CD4-positive, alpha-beta T cell treated with Interleukin-6 at 100 ng/mL for 8 hours (primary cell): Measurements from ENCODE around the gene MAN2B2.
A peak's percentile ranks its signal among the peaks of the same experiment; 100 is the strongest.
"Not testable (repeated sequence)": the region's sequence is repeated elsewhere in the genome, so short reads cannot be mapped to it uniquely, and the experiment has no call there.

Experiments used
- DNase-seq: peaks from one replicate; pipeline ENCODE4 v3.0.0-alpha.2; 2020; ENCODE audit warnings: mixed read lengths, low spot score

MAN2B2 gene

GRCh38 chr4:6643141-6643847 is 68.3 kb downstream of the MAN2B2 start:
- no peak for DNase-seq

- no peak for DNase-seq
Observed at GRCh38 chr4:6644792-6645530, 70.0 kb downstream of the MAN2B2 start.

- no peak for DNase-seq
Observed at GRCh38 chr4:6647169-6647568, 72.2 kb downstream of the MAN2B2 start.

GRCh38 chr4:6647582-6648230 is 72.7 kb downstream of the MAN2B2 start:
- DNase-seq, result no peak

GRCh38 chr4:6649216-6649615 is 74.2 kb downstream of the MAN2B2 start:
- DNase-seq, result no peak

GRCh38 chr4:6654211-6654610 is 79.2 kb downstream of the MAN2B2 start:
- not testable (repeated sequence) for DNase-seq

DNA sequence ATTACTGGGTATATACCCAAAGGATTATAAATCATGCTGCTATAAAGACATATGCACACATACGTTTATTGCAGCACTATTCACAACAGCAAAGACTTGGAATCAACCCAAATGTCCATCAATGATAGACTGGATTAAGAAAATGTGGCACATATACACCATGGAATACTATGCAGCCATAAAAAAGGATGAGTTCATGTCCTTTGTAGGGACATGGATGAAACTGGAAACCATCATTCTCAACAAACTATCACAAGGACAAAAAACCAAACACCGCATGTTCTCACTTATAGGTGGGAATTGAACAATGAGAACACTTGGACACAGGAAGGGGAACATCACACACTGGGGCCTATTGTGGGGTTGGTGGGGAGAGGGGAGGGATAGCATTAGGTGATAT is 80.3 kb downstream of the MAN2B2 start:
- not testable (repeated sequence) for DNase-seq

- no peak for DNase-seq
Observed at GRCh38 chr4:6655924-6656323, 80.9 kb downstream of the MAN2B2 start.

- no peak for DNase-seq
Observed at GRCh38 chr4:6657242-6658208, 82.5 kb downstream of the MAN2B2 start.

DNA sequence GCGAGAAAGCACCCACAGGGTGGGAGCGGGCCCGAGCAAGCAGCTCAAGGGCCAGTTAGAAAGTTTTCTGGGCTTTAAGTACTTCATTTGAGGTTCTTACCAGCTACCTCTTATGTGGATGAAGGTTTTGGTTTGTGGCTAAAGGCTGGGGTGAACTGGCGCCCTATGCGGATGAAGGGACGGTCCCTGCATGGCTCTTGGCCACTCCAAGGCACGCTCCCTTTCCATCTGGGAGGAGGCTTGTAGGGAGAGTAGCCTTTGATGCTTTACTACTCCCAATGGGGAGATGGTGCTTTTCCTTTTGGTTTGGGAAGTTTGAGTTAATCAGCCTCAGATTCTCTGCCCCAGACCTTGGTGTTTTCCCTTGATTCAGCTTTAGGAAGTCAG is 83.2 kb downstream of the MAN2B2 start:
- DNase-seq, result no peak

DNA sequence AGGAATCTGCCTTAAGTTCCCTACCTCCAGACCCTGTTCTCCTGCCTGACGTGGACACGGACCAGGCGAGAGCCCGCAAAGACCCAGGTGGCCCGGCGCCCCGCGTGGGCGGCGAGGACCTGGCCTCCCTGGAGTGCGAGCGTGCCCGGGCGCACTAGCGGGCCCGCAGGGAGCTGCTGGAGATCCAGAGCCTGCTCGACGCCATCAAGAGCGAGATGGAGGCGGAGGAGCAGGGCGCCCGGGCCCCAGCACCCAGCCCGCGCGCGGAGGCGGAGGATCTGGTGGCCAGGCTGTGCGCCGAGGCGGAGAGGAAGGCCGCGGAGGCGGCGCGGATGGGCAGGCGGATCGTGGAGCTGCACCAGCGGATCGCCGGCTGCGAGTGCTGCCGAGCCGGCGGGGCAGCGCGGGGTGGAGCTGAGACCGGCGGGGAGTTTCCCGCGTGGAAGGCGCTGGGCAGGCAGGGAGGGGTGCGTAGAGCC is 83.6 kb downstream of the MAN2B2 start:
- peak; percentile 33 for DNase-seq

DNA sequence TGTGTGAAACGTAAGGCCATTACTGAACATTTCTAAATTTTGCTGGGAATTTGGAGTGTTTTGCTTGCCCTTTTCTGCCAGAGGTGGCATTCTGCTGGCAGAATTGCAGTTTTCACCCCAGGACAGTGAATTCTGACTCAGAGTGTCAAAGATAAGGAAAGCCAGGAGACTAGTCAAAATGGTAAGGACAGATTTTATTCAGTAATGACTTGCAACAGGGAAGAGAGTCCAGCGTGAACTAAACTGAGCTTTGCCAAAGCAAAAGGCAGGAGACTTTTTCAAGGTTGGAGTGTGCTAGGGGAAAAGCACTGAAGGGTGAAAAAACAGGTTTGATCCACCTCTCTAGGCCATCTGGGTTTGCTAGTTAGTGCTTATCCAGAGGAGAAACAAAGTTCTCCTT is 84.9 kb downstream of the MAN2B2 start:
- no peak for DNase-seq

- DNase-seq, result no peak
Observed at GRCh38 chr4:6660430-6660829, 85.4 kb downstream of the MAN2B2 start.

DNA sequence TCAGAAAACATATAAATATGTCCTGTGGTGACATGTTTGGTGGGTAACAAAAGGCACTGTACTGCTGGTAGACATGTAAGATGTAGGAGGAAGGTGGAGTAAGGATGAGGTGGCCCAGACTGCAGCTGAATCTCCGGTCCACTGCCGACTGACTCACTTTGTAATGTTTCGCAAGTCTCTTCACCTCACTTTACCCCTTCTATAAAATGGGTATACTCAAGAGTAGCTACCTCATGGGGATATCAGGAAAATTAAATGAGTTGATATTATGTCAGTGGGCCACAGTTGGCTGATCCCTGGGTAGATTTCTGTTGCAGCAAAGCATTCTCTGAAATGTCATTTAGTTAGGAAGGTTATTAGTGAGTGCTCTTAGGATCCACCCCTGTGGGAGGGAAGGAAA is 87.6 kb downstream of the MAN2B2 start:
- no peak for DNase-seq

GRCh38 chr4:6663596-6664393 is 88.8 kb downstream of the MAN2B2 start:
- DNase-seq, result no peak

DNA sequence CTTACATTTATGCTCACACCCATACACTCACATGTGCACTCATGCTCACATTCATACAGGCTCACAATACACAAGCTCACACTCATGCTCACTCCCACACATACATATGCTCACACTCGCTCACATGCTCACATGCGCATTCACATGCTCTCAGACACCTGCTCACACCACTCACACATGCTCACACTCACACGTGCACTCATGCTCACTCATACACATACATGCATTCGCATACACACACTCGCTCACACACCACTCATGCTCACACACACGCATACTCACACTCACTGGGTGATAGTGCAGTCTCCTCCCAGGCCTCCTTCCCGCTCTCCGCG is 90.3 kb downstream of the MAN2B2 start:
- no peak for DNase-seq

DNA sequence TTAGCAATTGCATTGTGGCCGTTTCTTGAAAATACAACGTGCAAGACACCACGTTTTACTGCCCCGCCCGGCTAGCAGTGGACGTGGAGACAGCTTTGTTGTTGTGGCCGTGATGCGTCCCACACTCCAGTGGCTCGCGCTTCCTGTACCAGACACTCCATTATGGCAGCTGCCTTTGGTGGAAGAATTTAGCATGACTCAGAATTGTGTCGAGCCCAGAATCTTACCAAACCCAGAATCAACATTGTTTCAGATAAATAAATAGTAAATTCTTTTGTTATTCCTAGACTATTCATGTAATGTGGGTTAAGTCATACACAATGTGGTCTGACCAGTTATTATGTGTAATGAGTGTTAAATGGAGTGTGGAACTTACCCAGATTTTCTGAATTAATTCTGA is 93.4 kb downstream of the MAN2B2 start:
- no peak for DNase-seq

DNA sequence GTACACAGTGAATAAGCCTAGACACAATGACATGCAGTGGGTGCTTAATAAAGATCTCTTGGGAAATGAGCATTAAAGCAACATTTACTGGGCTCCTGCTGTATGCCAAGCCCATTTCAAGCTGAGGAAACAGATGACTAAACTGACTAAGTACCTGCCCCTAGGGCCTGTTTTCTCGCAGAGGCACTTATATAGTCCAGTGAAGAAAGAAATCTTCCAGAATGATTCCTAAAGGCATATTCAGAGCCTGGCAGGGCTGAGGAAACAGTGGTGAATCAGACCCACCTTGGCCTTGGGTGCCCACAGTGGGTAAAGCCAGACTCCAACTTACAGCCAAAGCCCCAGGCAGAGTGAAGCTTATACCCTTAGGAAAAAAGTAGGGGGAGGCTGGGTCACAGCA is 96.7 kb downstream of the MAN2B2 start:
- no peak for DNase-seq

DNA sequence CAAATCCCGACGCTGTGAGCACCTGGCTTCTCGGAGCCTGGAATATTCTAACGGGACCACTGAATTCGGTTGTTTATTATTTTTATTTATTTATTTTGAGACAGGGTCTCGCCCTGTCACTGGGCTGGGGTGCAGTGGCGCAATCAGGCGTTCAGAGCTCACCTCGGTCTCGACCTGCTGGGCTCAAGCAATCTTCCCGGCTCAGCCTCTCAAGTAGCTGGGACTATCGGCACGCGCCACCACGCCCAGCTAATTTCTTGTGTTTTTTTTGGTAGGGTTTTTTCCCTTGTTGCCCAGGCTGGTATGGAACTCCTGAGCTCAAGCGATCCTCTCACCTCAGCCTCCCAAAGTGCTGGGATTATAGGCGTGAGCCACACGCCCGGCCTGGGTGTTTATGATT is 97.1 kb downstream of the MAN2B2 start:
- DNase-seq, result no peak

GRCh38 chr4:6672541-6673190 is 97.7 kb downstream of the MAN2B2 start:
- DNase-seq, result not testable (repeated sequence)
